ENCODE data around the gene MRM2.

GRCh38 chr7:2253525-2254244, 11.7 kb upstream of the MRM2 start:
- TF ChIP-seq, protein P1, sequence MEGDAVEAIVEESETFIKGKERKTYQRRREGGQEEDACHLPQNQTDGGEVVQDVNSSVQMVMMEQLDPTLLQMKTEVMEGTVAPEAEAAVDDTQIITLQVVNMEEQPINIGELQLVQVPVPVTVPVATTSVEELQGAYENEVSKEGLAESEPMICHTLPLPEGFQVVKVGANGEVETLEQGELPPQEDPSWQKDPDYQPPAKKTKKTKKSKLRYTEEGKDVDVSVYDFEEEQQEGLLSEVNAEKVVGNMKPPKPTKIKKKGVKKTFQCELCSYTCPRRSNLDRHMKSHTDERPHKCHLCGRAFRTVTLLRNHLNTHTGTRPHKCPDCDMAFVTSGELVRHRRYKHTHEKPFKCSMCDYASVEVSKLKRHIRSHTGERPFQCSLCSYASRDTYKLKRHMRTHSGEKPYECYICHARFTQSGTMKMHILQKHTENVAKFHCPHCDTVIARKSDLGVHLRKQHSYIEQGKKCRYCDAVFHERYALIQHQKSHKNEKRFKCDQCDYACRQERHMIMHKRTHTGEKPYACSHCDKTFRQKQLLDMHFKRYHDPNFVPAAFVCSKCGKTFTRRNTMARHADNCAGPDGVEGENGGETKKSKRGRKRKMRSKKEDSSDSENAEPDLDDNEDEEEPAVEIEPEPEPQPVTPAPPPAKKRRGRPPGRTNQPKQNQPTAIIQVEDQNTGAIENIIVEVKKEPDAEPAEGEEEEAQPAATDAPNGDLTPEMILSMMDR (conservative IDR thresholded peaks at IDR 0.05): no peak
- TF ChIP-seq ZFX (IDR thresholded peaks at IDR 0.05): no peak

Data from C4-2B (cell line).